Activated T-helper 17 cell treated with anti-CD3 and anti-CD28 coated beads, Interleukin-2, amount 50 U/mL, for 72 hours (primary cell): ENCODE data around the gene COL4A1. TPM values are rescaled to one million over a fixed set of nuclear protein-coding genes. Genes with fewer than 3 reads are reported as not detected.

Source experiments
- ATAC-seq: fragments of 150-1000 bp; cut with Tn5 transposase; replicated peaks from 2 replicates; pipeline ENCODE4 v1.10.0; 2021; ENCODE audit warnings: mild to moderate bottlenecking, moderate library complexity
- H3K27ac Mint-ChIP-seq: one replicate; pipeline ENCODE4 v1.8.0; 2022; ENCODE audit warnings: mixed read lengths
- H3K27me3 Mint-ChIP-seq: one replicate; pipeline ENCODE4 v1.8.0; 2022; ENCODE audit warnings: mixed read lengths
- H3K36me3 Mint-ChIP-seq: one replicate; pipeline ENCODE4 v1.8.0; 2022; ENCODE audit warnings: low read depth, mild to moderate bottlenecking, mixed read lengths
- H3K4me1 Mint-ChIP-seq: one replicate; pipeline ENCODE4 v1.8.0; 2022; ENCODE audit warnings: mixed read lengths
- H3K4me3 Mint-ChIP-seq: one replicate; pipeline ENCODE4 v1.8.0; 2022; ENCODE audit warnings: mild to moderate bottlenecking, mixed read lengths
- H3K9me3 Mint-ChIP-seq: one replicate; pipeline ENCODE4 v1.8.0; 2022; ENCODE audit warnings: mixed read lengths
- total RNA-seq, 2 donors: library from RNA; stranded (reverse); gene quantifications; one replicate each; pipeline ENCODE4 v1.2.3, GENCODE V29; 2022

Gene COL4A1
- total RNA-seq, 2 donors from 2014 or later = not detected

- Mint-ChIP-seq H3K36me3 (peaks cover under 1% of the 10 kb centered on the region), H3K9me3 (peaks cover 6% of the 10 kb centered on the region)
Observed at GRCh38 chr13:110334841-110335490, 28.0 kb upstream of the COL4A1 start.

GRCh38 chr13:110334256-110334655 is 27.3 kb upstream of the COL4A1 start:
- Mint-ChIP-seq H3K36me3 (no peaks in the 10 kb centered on the region), H3K4me3 (no peak overlapping the region), H3K27me3 (peaks cover 30% of the 10 kb centered on the region), H3K4me1 (no peaks in the 10 kb centered on the region), H3K9me3 (peaks cover 6% of the 10 kb centered on the region), H3K27ac (no peak overlapping the region)
- no peak for ATAC-seq

More at GRCh38 chr13:110334841-110335490, 28.0 kb upstream of the COL4A1 start:
- H3K4me3 Mint-ChIP-seq = no peak overlapping the region
- no peaks in the 10 kb centered on the region for H3K4me1 Mint-ChIP-seq
- H3K27me3 Mint-ChIP-seq = peaks cover 30% of the 10 kb centered on the region
- no peak overlapping the region for H3K27ac Mint-ChIP-seq
- no peak for ATAC-seq

GRCh38 chr13:110333837-110334236 is 26.9 kb upstream of the COL4A1 start:
- no peaks in the 10 kb centered on the region for H3K4me1 Mint-ChIP-seq
- ATAC-seq = no peak
- peaks cover 27% of the 10 kb centered on the region for H3K27me3 Mint-ChIP-seq
- H3K9me3 Mint-ChIP-seq = peaks cover 6% of the 10 kb centered on the region
- no peak overlapping the region for H3K27ac Mint-ChIP-seq
- no peaks in the 10 kb centered on the region for H3K36me3 Mint-ChIP-seq
- H3K4me3 Mint-ChIP-seq = no peak overlapping the region

- no peak for ATAC-seq
- Mint-ChIP-seq H3K4me1 (no peaks in the 10 kb centered on the region), H3K4me3 (no peak overlapping the region), H3K9me3 (peaks cover 6% of the 10 kb centered on the region), H3K27me3 (peaks cover 24% of the 10 kb centered on the region), H3K27ac (no peak overlapping the region), H3K36me3 (no peaks in the 10 kb centered on the region)
Observed at GRCh38 chr13:110332750-110333149, 25.8 kb upstream of the COL4A1 start.

- Mint-ChIP-seq H3K27me3 (peaks cover 34% of the 10 kb centered on the region), H3K36me3 (no peaks in the 10 kb centered on the region), H3K9me3 (peaks cover 6% of the 10 kb centered on the region), H3K27ac (no peak overlapping the region), H3K4me3 (no peak overlapping the region), H3K4me1 (no peaks in the 10 kb centered on the region)
- no peak for ATAC-seq
Observed at GRCh38 chr13:110331362-110331761, 24.4 kb upstream of the COL4A1 start.

GRCh38 chr13:110330491-110331011 is 23.6 kb upstream of the COL4A1 start:
- Mint-ChIP-seq H3K27ac (no peak overlapping the region), H3K4me3 (no peak overlapping the region), H3K9me3 (peaks cover 6% of the 10 kb centered on the region), H3K36me3 (no peaks in the 10 kb centered on the region), H3K4me1 (no peaks in the 10 kb centered on the region), H3K27me3 (peaks cover 34% of the 10 kb centered on the region)
- no peak for ATAC-seq

- peaks cover 3% of the 10 kb centered on the region for H3K9me3 Mint-ChIP-seq
- no peak for ATAC-seq
- no peak overlapping the region for H3K27ac Mint-ChIP-seq
- no peak overlapping the region for H3K4me3 Mint-ChIP-seq
- no peaks in the 10 kb centered on the region for H3K36me3 Mint-ChIP-seq
- H3K4me1 Mint-ChIP-seq = no peaks in the 10 kb centered on the region
- peaks cover 38% of the 10 kb centered on the region for H3K27me3 Mint-ChIP-seq
Observed at GRCh38 chr13:110329798-110330461, 23.0 kb upstream of the COL4A1 start.

- Mint-ChIP-seq H3K27me3 (peaks cover 39% of the 10 kb centered on the region), H3K4me1 (no peaks in the 10 kb centered on the region), H3K27ac (no peak overlapping the region), H3K9me3 (peaks cover 3% of the 10 kb centered on the region), H3K36me3 (no peaks in the 10 kb centered on the region), H3K4me3 (no peak overlapping the region)
- ATAC-seq = no peak
Observed at GRCh38 chr13:110329258-110329657, 22.3 kb upstream of the COL4A1 start.

- ATAC-seq = no peak
Observed at GRCh38 chr13:110328573-110328972, 21.6 kb upstream of the COL4A1 start.

GRCh38 chr13:110327051-110327721 is 20.2 kb upstream of the COL4A1 start:
- ATAC-seq = no peak
- Mint-ChIP-seq H3K36me3 (no peaks in the 10 kb centered on the region), H3K27ac (no peak overlapping the region), H3K4me1 (no peaks in the 10 kb centered on the region), H3K9me3 (no peaks in the 10 kb centered on the region), H3K4me3 (no peak overlapping the region), H3K27me3 (peaks cover 43% of the 10 kb centered on the region)

More at GRCh38 chr13:110328573-110328972, 21.6 kb upstream of the COL4A1 start:
- H3K4me3 Mint-ChIP-seq = no peak overlapping the region
- no peaks in the 10 kb centered on the region for H3K4me1 Mint-ChIP-seq
- H3K9me3 Mint-ChIP-seq = peaks cover 3% of the 10 kb centered on the region
- H3K27ac Mint-ChIP-seq = no peak overlapping the region
- peaks cover 41% of the 10 kb centered on the region for H3K27me3 Mint-ChIP-seq
- H3K36me3 Mint-ChIP-seq = no peaks in the 10 kb centered on the region

- no peak overlapping the region for H3K27ac Mint-ChIP-seq
- no peaks in the 10 kb centered on the region for H3K4me1 Mint-ChIP-seq
- ATAC-seq = no peak
Observed at GRCh38 chr13:110326263-110326904, 19.4 kb upstream of the COL4A1 start.

GRCh38 chr13:110324026-110324749 is 17.2 kb upstream of the COL4A1 start:
- H3K27ac Mint-ChIP-seq = no peak overlapping the region
- ATAC-seq = no peak
- H3K27me3 Mint-ChIP-seq = peaks cover 43% of the 10 kb centered on the region
- no peak overlapping the region for H3K4me3 Mint-ChIP-seq
- no peaks in the 10 kb centered on the region for H3K36me3 Mint-ChIP-seq
- H3K4me1 Mint-ChIP-seq = no peaks in the 10 kb centered on the region
- no peaks in the 10 kb centered on the region for H3K9me3 Mint-ChIP-seq

More at GRCh38 chr13:110326263-110326904, 19.4 kb upstream of the COL4A1 start:
- no peaks in the 10 kb centered on the region for H3K36me3 Mint-ChIP-seq
- no peaks in the 10 kb centered on the region for H3K9me3 Mint-ChIP-seq
- H3K27me3 Mint-ChIP-seq = peaks cover 44% of the 10 kb centered on the region
- no peak overlapping the region for H3K4me3 Mint-ChIP-seq

GRCh38 chr13:110323172-110323891 is 16.4 kb upstream of the COL4A1 start:
- H3K9me3 Mint-ChIP-seq = no peaks in the 10 kb centered on the region
- no peaks in the 10 kb centered on the region for H3K36me3 Mint-ChIP-seq
- H3K4me1 Mint-ChIP-seq = no peaks in the 10 kb centered on the region
- no peak for ATAC-seq
- peaks cover 47% of the 10 kb centered on the region for H3K27me3 Mint-ChIP-seq
- no peak overlapping the region for H3K27ac Mint-ChIP-seq
- no peak overlapping the region for H3K4me3 Mint-ChIP-seq
